Amygdala (tissue), 56 donors: Measurements from ENCODE around the gene EZR.

Experiments
- DNase-seq, 56 donors: peaks; one replicate each; lab custom pipeline; 2025; lab: John Stamatoyannopoulos, UW

EZR gene

GRCh38 chr6:158819977-158820622, 932 bp upstream of the EZR start:
- no peak for DNase-seq

DNA sequence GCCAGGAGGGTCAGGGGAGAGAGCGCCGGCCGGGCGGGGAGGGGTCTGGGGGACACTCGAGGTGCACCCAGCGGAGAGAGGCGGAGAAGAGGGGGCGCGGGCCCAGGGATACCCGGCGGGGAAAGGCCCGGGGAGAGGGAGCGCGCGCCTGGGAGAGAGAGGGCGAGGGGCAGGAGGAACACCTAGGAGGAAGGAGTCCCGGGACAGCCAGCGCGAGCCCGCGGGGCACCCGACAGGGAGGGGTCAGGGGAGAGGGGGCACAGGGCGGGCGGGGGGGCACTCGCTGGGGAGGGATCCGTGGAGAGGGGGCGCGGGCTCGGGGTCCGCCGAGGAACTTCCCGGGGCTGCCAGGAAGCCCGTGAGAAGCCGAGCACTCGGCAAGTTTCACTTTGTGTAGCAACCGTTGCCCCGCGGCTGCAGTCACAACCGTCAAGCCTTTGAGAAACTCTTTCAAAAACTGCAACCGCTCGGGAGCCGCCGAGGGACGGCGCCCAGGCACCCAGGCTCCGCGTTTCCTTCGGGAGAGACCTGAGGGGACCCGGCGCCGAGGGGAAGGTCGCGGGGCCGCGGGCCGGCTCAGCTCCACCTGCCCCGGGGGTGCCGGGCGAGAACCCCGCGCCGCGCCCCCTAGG, 471 bp downstream of the EZR start:
- peak in 17 of 56 donors; percentile 15 to 56 (median 31) for DNase-seq

DNA sequence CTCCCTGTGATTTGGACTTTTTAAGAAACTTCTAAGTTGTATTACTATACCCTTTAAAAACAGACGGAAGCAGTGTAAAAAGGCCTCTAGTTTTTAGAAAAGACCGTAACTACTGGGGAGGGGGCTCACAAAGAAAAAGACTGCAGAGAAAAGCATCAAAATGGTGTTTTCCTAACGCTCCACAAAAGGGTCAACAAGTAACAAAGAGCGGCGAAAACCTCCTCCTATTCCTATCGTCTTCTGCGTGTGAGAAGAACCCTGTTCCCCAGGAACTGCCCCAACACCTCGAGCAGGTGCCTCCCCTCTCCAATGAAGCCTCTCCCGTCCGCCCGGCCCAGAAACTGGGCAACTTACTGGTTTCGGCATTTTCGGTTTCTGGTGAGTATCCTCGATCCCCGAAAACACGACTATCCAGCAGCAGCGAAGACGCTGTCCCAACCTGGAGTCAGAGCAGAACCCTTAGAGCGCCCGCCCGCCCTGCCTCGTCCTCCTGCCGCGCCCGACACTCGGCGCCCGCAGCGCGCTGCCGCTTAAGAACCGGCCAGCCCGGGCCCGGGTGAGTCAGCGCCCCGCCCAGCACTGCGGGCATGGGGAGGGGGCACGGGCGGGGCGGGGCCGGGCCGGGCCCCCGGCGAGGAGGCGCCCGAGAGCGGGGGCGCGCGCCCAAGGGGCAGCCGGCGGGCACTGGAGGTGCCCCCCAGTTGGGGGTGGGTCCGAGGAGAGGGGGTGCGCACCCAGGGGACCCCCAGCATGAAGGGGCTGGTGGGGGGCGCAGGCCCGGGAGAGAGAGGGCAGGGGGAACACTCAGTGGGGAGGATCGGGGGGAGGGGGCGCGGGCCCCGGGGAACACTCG, 1.2 kb downstream of the EZR start:
- DNase-seq: peak in 26 of 56 donors; percentile 9 to 67 (median 31)

DNA sequence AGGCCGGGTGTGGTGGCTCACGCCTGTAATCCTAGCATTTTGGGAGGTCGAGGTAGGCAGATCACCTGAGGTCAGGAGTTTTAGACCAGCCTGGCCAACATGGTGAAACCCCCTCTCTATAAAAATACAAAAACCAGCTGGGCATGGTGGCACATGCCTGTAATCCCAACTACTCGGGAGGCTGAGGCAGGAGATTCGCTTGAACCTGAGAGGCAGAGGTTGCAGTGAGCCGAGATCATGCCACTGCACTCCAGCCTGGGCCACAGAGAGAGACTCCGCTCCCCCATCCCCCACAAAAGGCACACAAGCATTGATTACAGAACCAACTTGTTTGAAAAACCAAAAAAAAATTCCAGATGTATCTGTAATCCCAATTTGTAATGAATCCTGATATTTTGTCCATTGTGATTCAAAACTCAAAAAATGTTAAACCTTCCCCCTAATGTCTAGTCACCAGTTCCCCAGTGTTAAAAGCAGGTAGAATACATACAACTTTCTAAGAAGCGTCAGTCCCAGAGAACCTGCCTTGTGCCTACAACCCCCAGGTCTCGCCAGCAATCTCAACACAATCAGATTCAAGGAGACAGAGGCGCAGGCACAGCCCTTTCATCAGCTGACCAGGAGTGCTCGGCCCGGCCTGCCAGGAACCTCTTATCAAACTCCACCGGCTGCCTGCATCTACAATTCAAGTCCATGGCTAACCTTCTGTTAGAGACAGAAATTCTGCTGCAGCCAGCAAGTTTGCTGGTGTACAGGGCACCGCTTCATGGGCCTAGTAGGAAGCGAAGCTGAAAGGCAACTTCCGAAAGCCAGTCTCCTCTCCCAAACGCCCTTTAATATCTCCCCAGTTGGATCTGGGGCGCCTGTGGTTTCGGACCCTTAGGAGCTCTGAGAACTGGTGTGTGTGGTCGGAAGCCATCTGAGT, 2.1 kb downstream of the EZR start:
- peak in 2 of 56 donors; percentile 9 to 13 for DNase-seq

- no peak for DNase-seq
Measured at GRCh38 chr6:158816329-158816728, 2.8 kb downstream of the EZR start.

DNA sequence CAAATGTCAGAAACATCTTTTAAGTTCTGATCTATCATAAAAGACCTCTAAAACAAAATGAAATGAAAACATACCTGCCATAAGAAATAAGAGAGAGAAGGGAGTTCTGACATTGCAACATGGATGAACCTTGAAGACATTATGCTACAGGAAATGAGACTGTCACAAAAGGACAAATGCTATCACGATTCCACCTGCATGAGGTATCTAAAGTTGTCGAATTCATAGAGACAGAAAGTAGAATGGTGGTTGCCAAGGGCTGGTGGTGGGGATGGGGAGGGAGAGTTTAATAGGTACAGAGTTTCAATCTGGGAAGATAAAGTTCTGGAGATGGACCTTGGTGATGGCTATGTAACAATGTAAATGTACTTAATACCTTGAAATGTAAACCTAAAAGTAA, 3.3 kb downstream of the EZR start:
- no peak for DNase-seq

GRCh38 chr6:158815379-158815724, 3.8 kb downstream of the EZR start:
- DNase-seq: no peak

DNA sequence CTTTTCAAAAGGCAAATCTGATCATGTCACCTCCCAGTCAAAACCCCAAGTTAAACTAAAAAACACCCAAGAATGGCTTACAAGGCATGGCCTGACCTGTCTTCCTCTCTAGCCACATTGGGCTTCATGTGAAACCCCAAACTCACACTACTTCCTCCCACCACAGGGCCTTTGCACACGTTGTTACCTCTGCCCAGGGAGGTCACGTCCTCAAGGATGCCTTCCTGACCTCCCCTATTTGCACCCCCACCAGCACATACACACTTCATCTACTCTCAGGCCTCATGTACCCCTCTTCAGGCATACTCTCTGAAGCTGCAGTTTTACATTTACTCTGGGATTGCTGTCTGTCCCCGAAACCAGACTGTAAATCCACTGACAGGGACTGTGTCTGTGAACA, 6.1 kb downstream of the EZR start:
- no peak for DNase-seq

DNA sequence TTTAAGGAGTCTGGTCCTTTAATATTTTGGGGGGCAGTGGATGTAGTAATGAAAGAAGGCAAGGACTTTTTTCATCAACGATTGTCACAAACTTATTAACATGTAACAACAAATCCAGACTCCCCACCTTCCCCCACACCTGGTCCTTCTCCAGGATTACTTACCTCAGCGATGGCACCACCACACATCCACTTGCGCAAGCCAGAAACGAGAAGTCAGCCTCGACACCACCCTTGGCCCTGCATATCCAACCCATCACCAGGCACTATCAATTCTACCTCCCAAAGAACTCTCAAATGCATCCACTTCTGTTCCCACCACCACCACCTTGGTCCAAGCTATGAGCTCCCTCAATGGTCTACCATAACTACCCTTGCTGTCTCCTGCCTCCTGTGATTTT, 6.6 kb downstream of the EZR start:
- no peak for DNase-seq

DNA sequence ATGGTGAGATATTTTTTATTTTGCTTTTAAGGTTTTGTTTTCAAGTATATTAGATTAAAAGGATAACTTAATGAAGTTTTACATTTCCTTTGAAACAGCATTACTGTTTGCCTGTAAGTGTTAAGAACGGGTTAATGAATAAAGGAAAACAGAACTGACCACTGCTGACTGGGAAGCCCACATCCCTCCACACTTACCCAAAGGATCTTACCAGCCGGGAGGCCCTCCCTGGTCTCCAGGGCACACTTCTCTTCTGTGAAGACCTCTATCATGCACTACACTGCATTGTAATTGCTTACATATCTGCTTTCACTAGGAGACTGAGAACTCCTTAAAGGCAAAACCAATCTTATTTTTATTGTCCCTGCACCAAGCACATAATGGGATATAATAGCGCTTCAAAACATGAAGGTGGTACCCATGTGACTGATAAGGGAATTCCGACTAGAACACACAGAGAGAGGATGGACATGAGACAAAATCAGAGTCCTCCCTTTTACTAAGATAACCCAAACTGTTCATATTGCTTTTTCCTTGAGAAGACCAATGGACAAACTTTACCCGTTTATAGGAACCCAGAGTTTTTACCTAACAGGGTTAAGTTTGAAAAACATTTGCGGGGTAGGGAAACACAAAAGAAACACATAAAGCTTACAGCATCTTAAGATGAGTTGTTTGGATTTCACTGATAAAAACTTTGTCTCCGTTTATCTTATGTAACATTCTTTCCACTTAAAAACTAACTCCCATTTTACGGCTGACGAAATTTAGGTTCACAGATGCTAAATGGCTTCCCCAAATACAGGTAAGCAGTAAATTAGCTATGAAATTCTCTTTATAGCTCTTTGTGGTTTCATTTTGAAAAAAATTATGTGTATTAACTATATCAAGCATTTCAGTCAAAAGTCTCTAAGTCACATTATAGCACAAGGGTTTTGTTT, 8.7 kb downstream of the EZR start:
- no peak for DNase-seq

GRCh38 chr6:158808941-158809678, 10.1 kb downstream of the EZR start:
- no peak for DNase-seq

- DNase-seq: no peak
Measured at GRCh38 chr6:158808442-158808833, 10.7 kb downstream of the EZR start.

DNA sequence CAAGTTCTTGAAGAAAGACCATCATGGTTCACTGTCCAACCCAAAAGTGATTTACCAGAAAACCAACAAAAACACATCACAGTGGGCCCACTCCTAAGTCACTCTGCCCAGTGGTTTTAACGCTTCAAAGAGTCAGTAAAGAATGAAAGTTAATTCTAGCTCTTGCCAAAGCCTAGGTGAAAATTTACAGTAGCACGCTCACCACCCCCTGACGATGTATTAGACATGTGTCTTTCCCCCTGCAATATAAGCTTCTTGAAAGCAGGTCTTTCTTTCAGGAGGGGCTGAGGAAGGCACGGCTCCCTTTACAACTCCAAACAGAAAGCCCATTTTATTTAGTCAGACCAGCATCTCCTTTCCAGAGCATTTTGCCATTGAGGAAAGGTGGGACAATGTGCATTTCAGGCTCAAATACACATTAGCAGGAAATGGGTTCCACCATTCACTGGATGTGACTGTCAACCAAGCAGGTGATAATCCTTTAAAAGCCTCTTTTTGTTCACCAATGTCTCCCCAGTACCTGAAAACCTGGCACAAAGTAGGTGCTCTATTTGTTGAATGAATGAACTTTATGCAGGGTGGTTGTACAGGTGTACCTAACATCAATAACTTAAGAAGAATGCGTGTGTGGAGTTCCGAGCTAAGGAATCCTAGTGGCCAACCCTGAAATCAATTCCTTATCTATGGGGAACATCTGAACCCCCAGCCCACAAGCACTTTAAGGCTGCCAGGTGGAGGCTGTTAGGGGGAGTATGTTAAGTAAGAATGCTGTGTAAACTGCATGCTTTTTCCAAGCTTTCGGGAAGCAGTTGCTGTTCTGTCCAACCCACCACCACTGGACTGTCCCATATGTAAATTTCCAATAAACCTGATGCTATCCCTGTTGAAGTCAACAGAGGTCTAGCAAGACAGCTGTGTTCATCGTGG, 11.4 kb downstream of the EZR start:
- no peak for DNase-seq

- no peak for DNase-seq
Measured at GRCh38 chr6:158805698-158806377, 13.3 kb downstream of the EZR start.

DNA sequence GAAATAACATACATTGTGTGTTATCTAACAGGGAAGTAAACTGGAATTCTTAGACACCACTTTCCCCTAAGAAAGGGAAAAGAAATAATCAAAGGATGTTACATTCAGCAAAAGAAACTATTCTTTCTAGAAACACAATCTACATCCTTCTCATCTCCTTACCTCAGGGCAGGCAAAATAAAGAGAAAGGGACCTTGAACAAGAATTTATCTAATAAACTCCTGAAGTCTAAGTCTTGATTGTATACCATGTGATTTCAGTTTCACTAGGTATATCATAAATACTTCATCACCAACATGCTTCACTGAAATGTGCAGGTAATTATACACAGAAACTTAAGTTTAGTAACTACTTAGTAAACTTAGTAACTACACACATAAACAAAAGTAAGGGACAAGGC, 15.0 kb downstream of the EZR start:
- DNase-seq: no peak

DNA sequence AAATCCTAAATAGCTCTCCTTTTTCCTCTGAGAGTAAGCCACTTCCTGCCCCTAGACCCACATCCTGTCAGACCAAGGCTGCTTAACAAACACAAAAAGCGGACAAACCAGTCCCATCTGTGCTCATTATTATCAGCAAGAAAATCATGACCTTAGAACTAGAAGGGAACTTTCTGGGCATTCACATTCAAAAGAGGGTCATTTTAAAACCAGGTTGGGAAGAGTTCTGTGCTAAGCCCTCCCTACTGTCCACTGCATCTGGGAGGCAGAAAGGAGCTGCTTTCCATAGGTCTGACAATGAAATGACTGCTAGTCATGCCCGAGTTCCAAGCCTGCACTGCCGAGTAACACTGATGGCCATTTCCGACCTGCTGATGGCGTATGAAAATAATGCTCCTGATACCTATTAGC, 15.4 kb downstream of the EZR start:
- no peak for DNase-seq

GRCh38 chr6:158801655-158802294, 17.4 kb downstream of the EZR start:
- no peak for DNase-seq
